ENCODE measurements around the gene THRB.

GRCh38 chr3:24272875-24273274 lies 221.8 kb downstream of the THRB start:
- TF ChIP-seq, protein P1, sequence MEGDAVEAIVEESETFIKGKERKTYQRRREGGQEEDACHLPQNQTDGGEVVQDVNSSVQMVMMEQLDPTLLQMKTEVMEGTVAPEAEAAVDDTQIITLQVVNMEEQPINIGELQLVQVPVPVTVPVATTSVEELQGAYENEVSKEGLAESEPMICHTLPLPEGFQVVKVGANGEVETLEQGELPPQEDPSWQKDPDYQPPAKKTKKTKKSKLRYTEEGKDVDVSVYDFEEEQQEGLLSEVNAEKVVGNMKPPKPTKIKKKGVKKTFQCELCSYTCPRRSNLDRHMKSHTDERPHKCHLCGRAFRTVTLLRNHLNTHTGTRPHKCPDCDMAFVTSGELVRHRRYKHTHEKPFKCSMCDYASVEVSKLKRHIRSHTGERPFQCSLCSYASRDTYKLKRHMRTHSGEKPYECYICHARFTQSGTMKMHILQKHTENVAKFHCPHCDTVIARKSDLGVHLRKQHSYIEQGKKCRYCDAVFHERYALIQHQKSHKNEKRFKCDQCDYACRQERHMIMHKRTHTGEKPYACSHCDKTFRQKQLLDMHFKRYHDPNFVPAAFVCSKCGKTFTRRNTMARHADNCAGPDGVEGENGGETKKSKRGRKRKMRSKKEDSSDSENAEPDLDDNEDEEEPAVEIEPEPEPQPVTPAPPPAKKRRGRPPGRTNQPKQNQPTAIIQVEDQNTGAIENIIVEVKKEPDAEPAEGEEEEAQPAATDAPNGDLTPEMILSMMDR (IDR thresholded peaks at IDR 0.05; ENCODE audit: poor library complexity): no peak
- TF ChIP-seq EZH2 (IDR thresholded peaks at IDR 0.05; ENCODE audit: borderline replicate concordance): no peak
- TF ChIP-seq EZH2phosphoT487 (IDR thresholded peaks at IDR 0.05; ENCODE audit: low read depth, severe bottlenecking, unreplicated experiment): no peak
